ENCODE results near the gene TMEM245. TPM values are rescaled to one million over a fixed set of nuclear protein-coding genes. Genes with fewer than 3 reads are reported as not detected.

Gene TMEM245
- total RNA-seq, 4 donors from 2014 or later, result 14.0 to 78.8 (median 68.3) TPM

GRCh38 chr9:109048822-109049221 is 70.9 kb downstream of the TMEM245 start:
- H3K4me1 ChIP-seq, result no peaks in the 10 kb centered on the region
- H3K27me3 ChIP-seq, result no peaks in the 10 kb centered on the region
- no peaks in the 10 kb centered on the region for H3K9me3 ChIP-seq
- no peak overlapping the region for H3K4me3 ChIP-seq
- H3K36me3 ChIP-seq, result peaks cover 0 to 85% (median 0%) of the 10 kb centered on the region in 3 donors
- TF ChIP-seq POLR2A (IDR thresholded peaks at IDR 0.05), result no peak
- no peak for TF ChIP-seq CTCF (IDR thresholded peaks at IDR 0.05)
- no peak for DNase-seq
- H3K27ac ChIP-seq, result no peak overlapping the region

GRCh38 chr9:109047259-109047658 is 72.5 kb downstream of the TMEM245 start:
- H3K9me3 ChIP-seq, result no peaks in the 10 kb centered on the region
- H3K27me3 ChIP-seq, result no peaks in the 10 kb centered on the region
- no peak for TF ChIP-seq CTCF (IDR thresholded peaks at IDR 0.05)
- TF ChIP-seq POLR2A (IDR thresholded peaks at IDR 0.05), result no peak
- no peak overlapping the region for H3K27ac ChIP-seq
- no peak for DNase-seq
- H3K36me3 ChIP-seq, result peaks cover 0 to 84% (median 0%) of the 10 kb centered on the region in 3 donors
- H3K4me1 ChIP-seq, result no peaks in the 10 kb centered on the region
- H3K4me3 ChIP-seq, result no peak overlapping the region

- Histone ChIP-seq H3K27me3 (no peaks in the 10 kb centered on the region), H3K4me1 (no peaks in the 10 kb centered on the region), H3K4me3 (no peak overlapping the region), H3K36me3 (peaks cover 0 to 79% (median 0%) of the 10 kb centered on the region in 3 donors), H3K9me3 (no peaks in the 10 kb centered on the region), H3K27ac (no peak overlapping the region)
- TF ChIP-seq POLR2A (IDR thresholded peaks at IDR 0.05) (no peak), CTCF (IDR thresholded peaks at IDR 0.05) (no peak)
- DNase-seq, result no peak
Observed at GRCh38 chr9:109046346-109046745, 73.4 kb downstream of the TMEM245 start.

GRCh38 chr9:109043578-109043977 is 76.2 kb downstream of the TMEM245 start:
- H3K27ac ChIP-seq, result no peak overlapping the region
- no peak overlapping the region for H3K4me3 ChIP-seq
- H3K9me3 ChIP-seq, result no peaks in the 10 kb centered on the region
- TF ChIP-seq POLR2A (IDR thresholded peaks at IDR 0.05), result no peak
- TF ChIP-seq CTCF (IDR thresholded peaks at IDR 0.05), result no peak
- H3K4me1 ChIP-seq, result no peaks in the 10 kb centered on the region
- H3K27me3 ChIP-seq, result no peaks in the 10 kb centered on the region
- no peak for DNase-seq
- H3K36me3 ChIP-seq, result peaks cover 0 to 58% (median 0%) of the 10 kb centered on the region in 3 donors

GRCh38 chr9:109040571-109040970 is 79.2 kb downstream of the TMEM245 start:
- Histone ChIP-seq H3K27ac (no peak overlapping the region), H3K4me1 (no peaks in the 10 kb centered on the region), H3K36me3 (peaks cover 0 to 48% (median 0%) of the 10 kb centered on the region in 3 donors), H3K9me3 (no peaks in the 10 kb centered on the region), H3K4me3 (no peak overlapping the region), H3K27me3 (no peaks in the 10 kb centered on the region)
- no peak for TF ChIP-seq CTCF (IDR thresholded peaks at IDR 0.05)
- TF ChIP-seq POLR2A (IDR thresholded peaks at IDR 0.05), result no peak
- no peak for DNase-seq

GRCh38 chr9:109039539-109039938 is 80.2 kb downstream of the TMEM245 start:
- TF ChIP-seq POLR2A (IDR thresholded peaks at IDR 0.05) (no peak), CTCF (IDR thresholded peaks at IDR 0.05) (no peak)
- Histone ChIP-seq H3K9me3 (no peaks in the 10 kb centered on the region), H3K27me3 (no peaks in the 10 kb centered on the region), H3K4me1 (no peaks in the 10 kb centered on the region), H3K36me3 (peaks cover 0 to 48% (median 0%) of the 10 kb centered on the region in 3 donors), H3K27ac (no peak overlapping the region), H3K4me3 (no peak overlapping the region)
- no peak for DNase-seq
